ENCODE data around the gene MBLAC1.

Gene MBLAC1

DNA sequence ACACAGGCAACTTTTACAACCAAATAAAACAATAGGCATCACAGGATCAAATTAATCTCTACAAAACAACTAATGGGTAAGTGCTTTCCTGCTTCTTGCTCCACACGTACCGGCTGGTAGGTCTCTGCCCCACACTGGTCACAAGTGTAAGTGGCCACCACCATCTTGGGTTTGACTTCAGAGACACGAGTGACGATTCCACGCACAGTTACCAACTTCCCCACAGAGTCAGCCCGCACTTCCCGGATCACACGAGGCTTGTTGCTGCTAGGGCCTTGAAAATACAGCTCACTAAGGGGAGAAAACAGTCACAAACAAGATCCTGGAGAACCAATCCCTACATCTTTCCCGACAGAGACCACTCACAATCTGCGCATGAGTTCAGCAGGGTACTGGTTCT lies 27.9 kb upstream of the MBLAC1 start:
- DNase-seq, result no peak

DNA sequence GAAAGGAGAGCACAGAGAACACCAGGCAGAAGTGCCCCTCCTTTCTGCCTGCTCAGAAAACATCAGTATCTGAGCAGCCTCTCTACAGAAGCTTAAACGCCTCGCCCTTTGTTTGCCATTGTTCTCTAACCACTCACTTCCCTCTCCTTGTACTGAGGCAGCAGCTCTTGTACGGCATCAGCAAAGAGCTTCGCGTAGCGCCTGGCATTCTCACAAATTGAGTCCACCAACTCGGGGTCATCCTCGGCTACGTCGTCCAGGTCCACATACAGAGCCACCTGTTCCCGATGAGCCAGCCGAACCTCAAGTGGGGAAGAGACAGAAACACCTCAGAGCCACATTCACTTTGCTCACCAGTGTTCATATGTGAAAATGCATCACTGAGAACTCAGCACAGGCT lies 27.3 kb upstream of the MBLAC1 start:
- DNase-seq, result no peak

DNA sequence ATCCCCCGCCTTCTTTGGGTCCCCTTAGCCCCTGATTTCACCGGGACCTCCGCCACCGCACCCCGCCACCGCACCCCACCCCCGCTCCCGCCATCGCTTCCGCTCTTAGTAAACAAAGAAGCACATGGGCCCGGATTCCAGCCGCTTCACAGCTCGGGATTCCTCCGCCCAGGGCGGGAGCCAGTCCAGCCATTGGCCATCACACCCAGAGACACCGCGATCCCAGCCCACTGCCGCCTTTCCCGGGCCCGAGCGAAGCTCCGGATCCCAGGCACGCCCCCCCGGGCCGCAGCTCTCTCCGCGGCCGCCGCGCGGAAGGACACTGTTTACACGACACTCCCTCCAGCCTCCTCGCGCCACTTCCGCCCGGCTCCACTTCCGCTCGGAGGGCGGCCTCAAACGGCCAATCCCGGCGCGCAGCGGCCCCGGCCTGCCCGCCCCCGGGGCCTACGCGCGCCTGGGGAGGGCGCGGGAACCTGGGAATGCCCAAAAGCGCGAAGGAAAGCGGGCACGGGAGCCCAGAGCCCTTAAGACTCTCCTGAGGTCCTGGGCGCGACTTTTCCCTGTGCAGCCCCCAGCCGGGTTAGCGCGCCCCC lies 26.2 kb upstream of the MBLAC1 start:
- peak; percentile 88 to 89 for DNase-seq

DNA sequence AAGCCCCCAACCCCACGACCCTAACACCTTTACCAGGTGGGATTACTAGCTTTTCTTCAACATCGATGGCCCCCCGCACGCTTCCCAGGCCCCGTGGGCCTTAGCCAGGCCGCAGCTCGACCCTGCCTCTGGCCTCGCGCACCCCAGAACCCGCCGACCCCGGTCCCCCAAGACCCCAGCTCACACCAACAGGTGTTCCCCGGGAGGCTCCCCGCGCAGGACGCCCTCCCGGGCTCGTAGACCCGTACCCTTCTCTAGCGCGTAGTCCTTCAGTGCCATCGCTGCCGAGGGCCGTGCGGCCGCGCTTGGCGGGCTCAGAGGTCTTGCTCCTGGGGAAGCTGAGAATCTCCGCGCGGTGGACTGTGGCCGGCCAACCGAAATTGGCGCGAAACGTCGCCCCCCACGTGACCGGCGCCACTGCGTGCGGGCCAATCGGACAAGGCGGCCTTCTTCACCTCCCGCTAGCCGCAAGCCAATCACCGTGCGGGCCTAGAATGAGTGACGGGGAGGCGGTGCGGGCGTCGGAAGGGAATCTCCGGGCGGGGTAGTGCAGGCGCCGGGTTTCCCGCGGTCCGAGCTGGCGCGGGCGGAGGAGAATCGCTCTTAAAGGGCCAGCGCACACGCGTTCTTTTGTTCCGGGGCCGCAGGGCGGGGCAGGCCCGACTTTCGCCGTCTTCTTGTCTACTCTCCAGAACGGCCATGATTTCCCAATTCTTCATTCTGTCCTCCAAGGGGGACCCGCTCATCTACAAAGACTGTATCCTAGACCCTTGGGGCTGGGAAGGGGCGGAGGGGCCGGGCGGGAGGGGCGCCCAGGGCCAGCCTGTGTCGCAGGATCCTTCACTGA lies 25.5 kb upstream of the MBLAC1 start, which contains the start of the genes AP4M1 and MCM7:
Gene AP4M1 (plus strand): TSS at position 628 of the 847 bp plus-strand sequence. CDS start 72 bp downstream, at position 700.
Gene MCM7 (minus strand): TSS at position 382 of the 847 bp plus-strand sequence. CDS start 103 bp downstream, at position 279.
- DNase-seq, result peak; percentile 98 to 99

DNA sequence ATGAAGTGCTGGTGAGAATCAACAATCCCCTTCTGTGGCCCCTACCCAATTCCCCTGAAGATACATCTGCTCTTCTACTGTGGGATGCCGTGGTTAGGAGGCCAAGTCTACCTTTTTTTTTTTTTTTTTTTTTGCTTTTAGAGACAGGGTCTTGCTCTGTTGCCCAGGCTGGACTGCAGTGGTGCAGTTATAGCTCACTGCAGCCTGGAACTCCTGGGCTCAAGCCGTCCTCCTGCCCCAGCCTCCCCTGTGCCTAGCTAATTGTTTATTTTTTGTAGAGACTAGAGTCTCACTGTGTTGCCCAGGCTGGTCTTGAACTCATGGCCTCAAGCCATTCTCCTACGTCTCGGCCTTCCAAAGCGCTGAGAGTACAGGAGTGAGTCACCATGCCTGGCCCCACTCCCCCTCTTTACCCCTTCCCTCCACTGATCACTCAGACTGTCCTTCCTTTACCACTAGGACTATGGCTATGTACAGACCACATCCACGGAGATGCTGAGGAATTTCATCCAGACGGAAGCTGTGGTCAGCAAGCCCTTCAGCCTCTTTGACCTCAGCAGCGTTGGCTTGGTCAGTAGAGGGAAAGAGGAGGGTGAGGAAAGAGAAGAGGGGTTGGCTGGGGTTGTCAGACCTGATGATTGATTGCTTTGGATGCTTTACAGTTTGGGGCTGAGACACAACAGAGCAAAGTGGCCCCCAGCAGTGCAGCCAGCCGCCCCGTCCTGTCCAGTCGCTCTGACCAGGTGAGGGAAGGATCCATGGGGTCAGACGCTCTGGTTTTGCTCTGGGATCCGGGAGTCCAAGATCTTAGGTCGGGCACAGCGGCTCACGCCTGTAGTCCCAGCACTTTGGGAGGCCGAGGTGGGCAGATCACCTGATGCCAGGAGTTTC lies 23.6 kb upstream of the MBLAC1 start:
- no peak for DNase-seq

DNA sequence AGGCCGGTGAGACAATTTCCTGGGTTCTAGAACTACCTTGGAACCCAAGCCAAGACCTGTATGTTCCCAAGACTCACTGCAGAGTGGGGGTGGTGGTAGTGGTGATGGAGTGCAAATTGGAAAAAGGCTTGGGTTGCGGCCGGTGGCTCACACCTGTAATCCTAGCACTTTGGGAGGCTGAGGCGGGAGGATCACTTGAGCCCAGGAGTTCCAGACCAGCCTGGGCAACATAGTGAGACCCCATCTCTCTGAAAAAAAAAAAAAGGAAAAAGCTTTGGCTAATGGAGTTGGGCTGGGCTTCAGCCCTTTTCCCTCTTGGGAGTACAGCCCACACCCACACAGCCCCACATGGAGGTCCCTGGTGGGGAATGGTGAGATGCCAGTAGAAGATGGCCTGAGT lies 21.2 kb upstream of the MBLAC1 start:
- no peak for DNase-seq

DNA sequence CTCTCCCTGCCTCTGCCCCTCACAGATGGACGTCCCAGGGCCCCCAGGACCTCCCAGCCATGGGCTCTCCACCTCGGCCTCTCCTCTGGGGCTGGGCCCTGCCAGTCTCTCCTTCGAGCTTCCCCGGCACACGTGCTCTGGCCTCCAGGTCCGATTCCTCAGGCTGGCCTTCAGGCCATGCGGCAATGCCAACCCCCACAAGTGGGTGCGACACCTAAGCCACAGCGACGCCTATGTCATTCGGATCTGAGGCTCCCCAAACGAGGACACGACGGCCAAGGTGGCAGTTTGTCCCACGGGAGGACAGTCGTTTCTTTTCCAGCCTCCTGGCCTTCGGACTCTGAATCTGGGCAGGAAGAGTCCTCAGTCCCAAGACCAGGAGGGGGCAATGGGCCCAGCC lies 20.1 kb upstream of the MBLAC1 start:
- no peak for DNase-seq

DNA sequence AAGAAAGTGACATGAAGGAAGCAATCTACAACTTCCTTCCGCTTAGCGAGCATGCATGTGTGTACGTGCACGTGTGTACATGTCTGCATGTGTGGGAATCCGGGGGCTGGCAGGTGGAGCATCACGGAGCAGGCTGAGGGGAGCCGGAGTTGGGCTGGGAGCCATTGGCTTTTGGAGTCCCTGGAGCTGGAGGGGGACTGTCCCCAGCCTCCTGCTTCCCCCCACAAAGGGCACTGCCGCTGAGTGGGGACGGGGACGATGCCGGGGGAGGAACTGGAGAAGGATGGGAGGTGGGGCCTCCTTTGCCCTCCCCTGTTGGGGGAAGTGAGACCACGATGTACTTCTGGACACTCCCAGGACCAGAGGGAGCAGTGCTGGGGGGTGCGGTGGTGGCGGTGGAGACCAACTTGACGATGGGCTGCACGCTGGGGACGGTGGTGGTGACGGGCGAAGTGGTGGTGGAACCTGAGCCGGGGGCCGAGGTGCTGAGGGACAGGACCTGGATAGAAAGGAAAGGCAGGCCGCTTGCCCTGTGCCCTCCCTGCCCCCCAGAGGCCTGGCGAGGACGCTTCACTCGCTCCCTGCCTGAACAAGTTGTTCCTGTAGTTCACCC lies 19.5 kb upstream of the MBLAC1 start:
- no peak for DNase-seq

DNA sequence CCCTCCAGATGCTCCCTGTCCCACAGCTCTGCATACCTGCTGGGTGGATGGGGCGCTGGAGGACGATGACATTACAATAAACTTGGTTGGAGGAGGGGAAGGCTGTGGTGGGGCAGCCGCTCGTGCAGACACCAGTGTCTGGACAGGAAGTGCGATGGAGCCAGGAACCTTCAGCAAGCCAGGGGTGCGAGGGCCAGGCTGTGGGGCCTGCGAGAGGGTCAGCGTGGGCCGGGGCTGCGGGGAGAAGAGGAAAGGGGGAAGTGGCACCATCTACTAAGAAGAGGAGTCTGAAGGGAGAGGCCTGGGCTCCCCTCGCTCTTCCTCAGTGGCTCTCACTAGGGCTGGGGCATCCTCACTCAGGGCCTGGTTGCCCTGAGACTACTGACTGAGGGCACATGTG lies 18.9 kb upstream of the MBLAC1 start:
- DNase-seq, result no peak

DNA sequence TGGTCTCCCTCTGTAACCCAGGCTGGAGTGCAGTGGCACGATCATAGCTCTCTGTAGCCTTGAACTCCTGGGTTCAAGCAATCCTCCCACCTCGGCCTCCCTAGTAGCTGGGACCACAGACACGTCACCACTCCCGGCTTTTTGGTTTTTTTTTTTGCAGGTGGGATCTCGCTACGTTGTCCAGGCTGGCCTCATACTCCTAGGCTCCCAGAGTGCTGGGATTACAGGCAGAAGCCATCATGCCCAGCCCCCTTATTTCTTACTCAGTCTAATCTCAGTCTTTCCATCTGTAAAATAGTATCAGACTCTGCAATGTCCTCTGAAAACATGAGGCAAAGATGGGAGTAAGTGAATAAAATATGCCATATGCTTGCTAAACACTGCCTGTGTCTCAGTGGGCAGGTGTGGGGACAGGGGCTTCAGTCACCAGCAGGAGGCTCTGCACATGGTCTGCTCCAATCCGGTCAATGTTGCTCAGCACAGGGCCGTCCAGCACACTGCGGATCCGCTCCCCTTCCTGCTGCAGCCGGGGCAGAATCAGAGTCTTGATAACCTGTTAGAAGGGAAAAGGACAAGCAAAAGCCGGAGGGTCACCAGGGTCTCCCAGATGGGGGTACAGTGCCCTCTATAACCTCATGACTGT lies 17.1 kb upstream of the MBLAC1 start:
- DNase-seq, result no peak

DNA sequence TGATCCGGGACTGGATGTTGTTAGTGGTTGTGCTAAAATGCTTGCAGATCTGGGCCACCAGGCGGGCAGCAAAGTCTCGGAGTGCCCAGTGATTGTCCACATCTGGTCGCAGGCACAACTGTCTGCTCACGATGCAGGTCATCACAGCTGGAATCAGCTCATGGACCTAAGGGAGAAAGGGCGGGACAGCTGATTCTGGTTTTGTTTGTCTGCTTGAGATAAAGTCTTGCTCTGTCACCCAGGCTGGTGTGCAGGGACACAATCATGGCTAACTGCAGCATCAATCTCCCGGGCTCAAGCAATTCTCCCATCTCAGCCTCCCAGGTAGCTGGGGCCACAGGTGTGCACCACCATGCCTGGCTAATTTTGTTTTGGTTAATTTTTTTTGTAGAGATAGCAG lies 15.6 kb upstream of the MBLAC1 start:
- DNase-seq, result no peak

DNA sequence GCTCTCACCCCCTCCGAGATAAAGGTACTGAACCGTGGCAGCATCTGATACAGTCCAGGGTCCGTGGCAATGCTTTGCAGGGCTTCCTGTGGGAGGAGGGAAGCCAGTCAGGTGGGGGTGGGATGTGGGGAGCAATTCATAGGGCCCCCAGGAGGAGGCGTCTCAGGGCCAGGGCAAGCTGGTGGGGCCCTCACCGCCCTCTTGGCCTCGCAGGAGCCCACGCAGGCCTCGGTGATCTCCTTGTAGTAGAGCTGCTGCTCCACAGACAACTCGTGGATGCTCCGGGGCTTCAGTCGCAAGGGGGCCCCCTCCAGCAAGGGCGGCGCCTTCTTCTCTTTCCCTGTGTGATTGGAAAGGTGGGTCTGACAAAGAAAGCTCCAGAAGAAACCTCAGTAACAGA lies 14.9 kb upstream of the MBLAC1 start:
- no peak for DNase-seq

DNA sequence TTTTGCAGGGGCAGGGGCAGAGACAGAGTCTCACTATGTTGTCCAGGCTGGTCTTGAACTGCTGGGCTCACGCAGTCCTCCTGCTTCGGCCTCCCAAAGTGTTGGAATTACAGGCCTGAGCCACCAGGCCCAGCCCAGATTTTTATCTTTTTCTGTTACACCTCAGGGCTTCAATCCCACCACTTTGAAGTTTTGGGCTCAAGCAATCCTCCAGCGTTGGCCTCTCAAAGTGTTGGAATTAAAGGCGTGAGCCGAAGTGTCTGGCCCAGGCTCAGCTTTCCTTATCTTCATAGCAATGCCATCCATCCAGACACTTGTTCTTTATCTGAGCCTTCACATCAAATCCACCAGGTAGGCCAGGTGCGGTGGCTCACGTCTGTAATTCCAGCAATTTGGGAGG lies 11.7 kb upstream of the MBLAC1 start:
- DNase-seq, result no peak

DNA sequence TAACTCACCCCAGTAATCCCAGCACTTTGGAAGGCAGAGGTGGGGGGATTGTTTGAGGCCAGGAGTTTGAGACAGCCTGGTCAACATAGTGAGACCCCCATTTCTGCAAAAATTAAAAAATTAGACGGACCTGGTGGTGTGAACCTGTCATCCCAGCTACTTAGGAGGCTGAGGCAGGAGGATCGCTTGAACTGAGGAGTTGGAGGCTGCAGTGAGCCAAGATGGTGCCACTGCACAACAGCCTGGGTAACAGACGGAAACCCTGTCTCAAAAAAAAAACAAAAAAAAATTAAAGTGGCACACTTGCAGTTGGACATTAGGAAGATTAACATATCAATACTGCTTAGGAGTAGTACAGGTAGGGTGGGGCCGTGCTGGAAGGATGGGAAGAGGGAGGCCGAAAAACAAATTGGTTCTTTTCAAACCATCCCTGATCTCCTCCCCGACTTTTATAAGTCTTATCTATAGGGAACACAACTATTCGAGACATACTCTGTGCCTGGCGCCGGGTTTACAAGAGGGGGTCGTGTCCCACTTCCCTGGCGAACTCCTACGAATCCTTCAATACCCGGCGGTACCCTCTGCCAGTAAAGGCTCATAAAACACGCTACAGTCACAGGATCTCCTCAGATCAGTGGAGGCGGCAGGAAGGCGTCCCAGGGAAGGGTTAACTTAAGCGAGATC lies 8.2 kb upstream of the MBLAC1 start:
- DNase-seq, result peak in 1 of 2 experiments; percentile 47

DNA sequence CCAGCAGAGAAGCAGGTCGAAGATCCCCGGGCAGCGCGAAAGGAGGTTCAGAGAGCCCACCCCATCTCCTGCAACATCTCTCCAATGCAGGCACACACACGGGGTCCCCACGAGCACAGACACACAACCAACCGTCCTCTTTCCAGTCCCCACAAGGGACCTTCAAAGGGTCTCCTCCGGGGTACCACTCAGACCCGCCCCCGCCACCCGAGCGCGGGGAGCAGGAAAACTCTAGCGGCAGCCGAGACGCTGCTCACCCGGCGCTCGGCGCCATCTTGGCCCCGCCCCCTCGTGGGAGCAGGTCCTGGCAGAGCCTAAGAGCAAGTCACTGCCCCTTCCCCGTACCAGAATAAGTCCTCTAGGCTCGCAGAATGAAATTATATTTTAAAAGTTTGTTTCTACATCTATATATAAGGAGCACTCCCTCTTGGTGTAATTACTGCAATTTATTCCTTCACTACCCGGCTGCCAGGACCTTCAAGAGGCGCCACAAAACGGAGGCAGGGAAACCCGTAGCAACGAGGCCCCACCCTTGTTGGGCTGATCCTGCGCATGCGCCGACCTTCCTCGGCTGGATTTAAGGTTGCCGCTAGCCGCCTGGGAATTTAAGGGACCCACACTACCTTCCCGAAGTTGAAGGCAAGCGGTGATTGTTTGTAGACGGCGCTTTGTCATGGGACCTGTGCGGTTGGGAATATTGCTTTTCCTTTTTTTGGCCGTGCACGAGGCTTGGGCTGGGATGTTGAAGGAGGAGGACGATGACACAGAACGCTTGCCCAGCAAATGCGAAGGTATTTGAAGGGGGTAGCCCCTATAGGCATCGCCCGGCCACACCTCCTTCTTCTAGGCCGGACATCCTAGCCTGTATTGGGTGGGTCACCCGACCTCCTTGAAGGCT lies 7.4 kb upstream of the MBLAC1 start, which contains the start of the genes CNPY4 and TAF6:
Gene CNPY4 (plus strand): TSS at position 563 of the 898 bp plus-strand sequence. CDS start 111 bp downstream, at position 674.
Gene TAF6 (minus strand): TSS at position 287 of the 898 bp plus-strand sequence. CDS start 5,149 bp downstream, outside the sequence.
- peak; percentile 91 to 92 for DNase-seq

DNA sequence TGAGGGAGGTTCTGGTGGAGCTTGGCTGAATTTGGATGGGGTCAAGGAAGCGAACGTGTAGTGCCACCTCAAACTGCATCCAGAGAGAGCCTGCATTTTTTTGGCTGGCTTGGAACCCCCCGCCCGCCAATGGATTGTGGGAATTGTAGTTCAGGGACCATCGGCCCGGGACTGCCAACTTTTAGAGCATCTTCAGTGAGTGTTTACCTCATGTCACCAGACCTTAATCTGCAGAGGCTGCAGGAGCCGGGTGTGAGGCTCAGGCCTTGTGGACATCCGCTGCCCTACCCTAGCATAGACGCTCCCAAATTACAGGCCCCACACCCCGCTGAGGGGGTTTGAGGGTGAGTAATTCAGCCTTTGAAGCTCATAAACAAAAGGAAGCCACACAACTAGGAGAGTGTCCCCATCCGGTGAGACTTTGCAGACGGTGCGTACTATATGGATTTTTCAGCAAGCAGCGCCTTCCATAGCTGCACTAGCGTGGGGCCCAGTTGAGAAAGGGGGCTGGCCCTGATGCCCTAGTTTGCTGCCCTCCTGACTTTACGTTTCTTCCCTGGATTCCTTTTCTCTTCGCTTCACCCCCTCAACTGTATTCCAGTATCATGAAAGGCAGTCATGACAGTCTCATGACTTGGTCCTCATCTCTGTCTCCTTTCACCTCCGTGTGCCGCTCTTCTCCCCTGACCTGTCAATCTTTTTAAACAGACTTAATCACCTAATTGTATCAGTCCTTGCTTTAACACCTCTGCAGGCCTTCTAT lies 6.6 kb upstream of the MBLAC1 start:
- DNase-seq, result peak; percentile 67 to 74

DNA sequence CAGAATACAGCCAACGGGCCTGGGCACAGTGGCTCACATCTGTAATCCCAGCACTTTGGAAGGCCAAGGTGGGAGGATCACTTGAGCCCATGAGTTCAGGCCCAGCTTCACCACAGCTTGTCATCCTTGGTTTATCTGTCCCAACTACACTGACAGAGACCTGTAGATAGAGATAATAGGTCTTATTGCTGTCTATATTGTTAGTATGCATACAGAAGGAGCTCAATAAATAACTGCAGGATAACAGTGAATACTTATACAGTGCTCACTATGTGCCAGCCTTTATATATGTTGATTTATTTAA lies 6.1 kb upstream of the MBLAC1 start:
- DNase-seq, result no peak

DNA sequence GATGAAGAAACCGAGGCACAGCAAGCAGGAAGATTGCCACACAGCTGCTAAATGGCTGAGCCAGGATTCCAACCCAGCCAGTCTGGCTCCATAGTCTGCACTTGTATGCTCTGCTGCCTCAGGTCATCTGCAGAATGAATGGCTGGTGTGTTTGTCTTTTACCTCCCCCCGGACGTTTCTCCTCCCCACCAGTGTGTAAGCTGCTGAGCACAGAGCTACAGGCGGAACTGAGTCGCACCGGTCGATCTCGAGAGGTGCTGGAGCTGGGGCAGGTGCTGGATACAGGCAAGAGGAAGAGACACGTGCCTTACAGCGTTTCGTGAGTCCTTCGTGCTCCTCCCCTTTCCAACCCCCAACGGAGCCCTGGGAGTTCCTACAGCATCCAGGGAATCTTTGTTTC lies 4.7 kb upstream of the MBLAC1 start:
- DNase-seq, result no peak

DNA sequence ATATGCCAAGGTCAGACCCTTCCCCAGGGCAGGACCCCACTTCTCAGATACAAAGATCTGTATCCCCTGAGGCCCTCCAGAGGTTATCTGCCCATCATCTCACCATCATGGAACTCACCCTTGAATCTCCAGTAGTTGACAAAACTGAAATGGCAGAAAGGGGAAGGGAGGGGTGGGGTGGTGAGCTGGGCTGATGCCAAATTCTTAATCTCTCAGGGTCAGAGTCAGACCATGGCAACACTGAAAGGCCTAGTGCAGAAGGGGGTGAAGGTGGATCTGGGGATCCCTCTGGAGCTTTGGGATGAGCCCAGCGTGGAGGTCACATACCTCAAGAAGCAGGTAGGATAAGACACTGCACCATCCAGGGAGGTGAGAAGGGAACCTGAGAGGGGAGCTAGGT lies 4.2 kb upstream of the MBLAC1 start:
- no peak for DNase-seq

All from Kasumi-1 (cell line).